NCI-H510A treated with DMSO at 0.1 percent for 48 hours (cell line): ENCODE measurements around the gene CACNA1C.
"Not testable (repeated sequence)": the region's sequence is repeated elsewhere in the genome, so short reads cannot be mapped to it uniquely, and the experiment has no call there.

Experiments
- DNase-seq: peaks from one replicate; lab custom pipeline; 2025; lab: John Stamatoyannopoulos, UW

Gene CACNA1C

GRCh38 chr12:2485681-2486080, 432.9 kb downstream of the CACNA1C start:
- no peak for DNase-seq

GRCh38 chr12:2486796-2487195, 434.0 kb downstream of the CACNA1C start:
- DNase-seq = no peak

GRCh38 chr12:2487278-2487677, 434.5 kb downstream of the CACNA1C start:
- no peak for DNase-seq

- no peak for DNase-seq
These were observed 435.3 kb downstream of the CACNA1C start for GRCh38 chr12:2488131-2488530.

- no peak for DNase-seq
These were observed 435.8 kb downstream of the CACNA1C start for GRCh38 chr12:2488596-2488995.

- DNase-seq = no peak
These were observed 436.5 kb downstream of the CACNA1C start for GRCh38 chr12:2489275-2489674.

GRCh38 chr12:2490831-2491230, 438.0 kb downstream of the CACNA1C start:
- DNase-seq = no peak

GRCh38 chr12:2491349-2491748, 438.6 kb downstream of the CACNA1C start:
- DNase-seq = not testable (repeated sequence)

GRCh38 chr12:2492236-2492635, 439.4 kb downstream of the CACNA1C start:
- DNase-seq = no peak

GRCh38 chr12:2493086-2493485, 440.3 kb downstream of the CACNA1C start:
- DNase-seq = no peak

GRCh38 chr12:2494486-2495192, 441.9 kb downstream of the CACNA1C start:
- no peak for DNase-seq

- no peak for DNase-seq
These were observed 442.8 kb downstream of the CACNA1C start for GRCh38 chr12:2495417-2496112.

GRCh38 chr12:2498964-2499500, 446.2 kb downstream of the CACNA1C start:
- peak; percentile 86 for DNase-seq

- no peak for DNase-seq
These were observed 448.8 kb downstream of the CACNA1C start for GRCh38 chr12:2501464-2502191.

- no peak for DNase-seq
These were observed 450.2 kb downstream of the CACNA1C start for GRCh38 chr12:2503036-2503435.

GRCh38 chr12:2503762-2504161, 451.0 kb downstream of the CACNA1C start:
- DNase-seq = no peak

GRCh38 chr12:2504577-2504976, 451.8 kb downstream of the CACNA1C start:
- DNase-seq = no peak

- DNase-seq = no peak
These were observed 455.0 kb downstream of the CACNA1C start for GRCh38 chr12:2507814-2508213.

- DNase-seq = no peak
These were observed 456.4 kb downstream of the CACNA1C start for GRCh38 chr12:2509137-2509536.

- no peak for DNase-seq
These were observed 457.3 kb downstream of the CACNA1C start for GRCh38 chr12:2510045-2510444.

GRCh38 chr12:2513141-2514037, 460.6 kb downstream of the CACNA1C start:
- DNase-seq = no peak

- no peak for DNase-seq
These were observed 461.2 kb downstream of the CACNA1C start for GRCh38 chr12:2514038-2514340.
